ENCODE measurements around the gene ARL2.

The ARL2 gene

DNA sequence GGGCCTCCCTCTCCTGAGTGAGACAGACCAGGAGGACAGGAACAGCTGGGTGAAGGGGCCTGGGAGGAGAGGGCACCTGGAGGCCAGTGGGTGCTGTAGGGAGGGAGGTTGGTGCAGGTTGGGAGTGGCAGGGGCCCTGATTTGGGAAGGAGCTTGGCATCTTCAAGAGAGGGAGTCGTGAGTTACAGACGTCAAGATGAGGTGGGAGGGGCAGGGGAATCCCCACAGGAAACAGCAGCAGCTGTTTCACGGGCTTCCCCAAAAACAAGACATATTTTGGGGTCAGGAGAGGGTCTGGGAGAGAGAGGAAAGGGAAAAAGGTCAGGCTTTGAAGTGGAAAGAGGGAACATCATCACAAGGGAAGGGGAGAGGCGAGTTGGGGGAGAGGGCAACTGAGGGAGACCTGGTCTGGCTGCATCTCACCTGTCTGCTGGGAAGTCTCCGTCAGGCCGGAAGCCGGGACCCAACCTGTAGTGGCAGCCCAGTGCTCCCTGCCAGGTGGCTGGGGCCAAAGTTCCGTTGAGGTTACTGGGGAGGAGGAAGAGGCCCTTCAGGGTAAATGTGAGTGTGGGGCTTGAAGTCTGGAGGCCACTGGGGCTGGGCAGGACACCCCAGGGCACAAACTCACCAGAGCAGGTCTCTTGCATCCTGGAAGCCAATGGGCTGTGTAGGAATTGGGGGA lies 40.0 kb downstream of the ARL2 start:
- DNase-seq: no peak
- TF ChIP-seq CTCF (IDR thresholded peaks at IDR 0.05; ENCODE audit: low read depth, low read length): no peak
- Histone ChIP-seq H3K36me3 (no peaks in the 10 kb centered on the region), H3K27ac (no peak overlapping the region), H3K4me3 (ENCODE audit: low read depth, low read length) (no peak overlapping the region), H3K9me3 (ENCODE audit: severe bottlenecking) (no peaks in the 10 kb centered on the region), H3K27me3 (ENCODE audit: insufficient read depth, low read depth, severe bottlenecking) (no peaks in the 10 kb centered on the region)

- Histone ChIP-seq H3K4me3 (ENCODE audit: low read depth, low read length) (no peak overlapping the region), H3K9me3 (ENCODE audit: severe bottlenecking) (no peaks in the 10 kb centered on the region), H3K27ac (no peak overlapping the region), H3K36me3 (no peaks in the 10 kb centered on the region), H3K27me3 (ENCODE audit: insufficient read depth, low read depth, severe bottlenecking) (no peaks in the 10 kb centered on the region)
- no peak for DNase-seq
- TF ChIP-seq CTCF (IDR thresholded peaks at IDR 0.05; ENCODE audit: low read depth, low read length): no peak
These were observed 41.6 kb downstream of the ARL2 start for GRCh38 chr11:65055538-65055937.

DNA sequence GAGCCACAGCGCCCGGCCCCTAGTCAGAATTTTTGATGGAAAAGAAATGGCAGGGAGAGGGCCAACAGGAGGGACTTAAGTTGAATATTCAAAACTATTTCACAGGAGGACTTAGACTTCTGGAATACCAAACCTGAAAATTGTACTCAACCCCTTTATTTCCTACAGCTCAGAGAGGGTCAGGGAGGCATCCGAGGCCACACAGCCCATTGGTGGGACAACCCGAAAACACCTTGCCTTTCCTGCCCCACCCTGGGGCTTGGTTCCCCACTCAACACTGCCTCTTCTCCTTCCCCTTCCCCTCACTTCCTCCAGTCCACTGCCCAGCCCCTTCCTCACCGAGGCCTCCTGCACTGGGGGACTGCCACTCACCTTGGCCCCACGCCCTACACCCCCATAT lies 43.0 kb downstream of the ARL2 start:
- Histone ChIP-seq H3K4me3 (ENCODE audit: low read depth, low read length) (no peak overlapping the region), H3K27ac (no peak overlapping the region), H3K27me3 (ENCODE audit: insufficient read depth, low read depth, severe bottlenecking) (no peaks in the 10 kb centered on the region), H3K36me3 (no peaks in the 10 kb centered on the region), H3K9me3 (ENCODE audit: severe bottlenecking) (no peaks in the 10 kb centered on the region)
- DNase-seq: no peak
- TF ChIP-seq CTCF (IDR thresholded peaks at IDR 0.05; ENCODE audit: low read depth, low read length): no peak

DNA sequence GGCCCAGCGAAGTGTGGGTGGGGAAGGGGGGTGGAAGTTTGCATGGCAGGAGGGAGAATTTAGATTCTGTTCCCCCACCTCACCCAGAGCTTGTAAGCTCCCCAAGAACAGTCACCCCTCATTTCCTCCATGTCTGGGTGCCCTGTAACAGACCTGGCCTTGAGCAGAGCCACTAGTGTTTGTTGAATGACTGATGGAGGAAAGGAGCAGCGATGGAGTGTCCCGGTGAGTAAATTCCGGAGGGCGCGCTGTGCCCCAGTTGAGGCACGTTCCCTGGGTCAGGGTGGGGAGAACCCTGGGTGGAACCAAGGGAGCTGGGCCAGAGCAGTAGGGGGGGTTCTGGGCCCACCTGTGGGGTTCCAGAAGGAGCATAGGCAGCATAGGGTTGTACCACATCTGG lies 43.6 kb downstream of the ARL2 start:
- no peak overlapping the region for H3K27ac ChIP-seq
- DNase-seq: no peak
- H3K36me3 ChIP-seq: no peaks in the 10 kb centered on the region
- no peaks in the 10 kb centered on the region for H3K27me3 ChIP-seq (ENCODE audit: insufficient read depth, low read depth, severe bottlenecking)
- H3K4me3 ChIP-seq (ENCODE audit: low read depth, low read length): no peak overlapping the region
- no peaks in the 10 kb centered on the region for H3K9me3 ChIP-seq (ENCODE audit: severe bottlenecking)
- TF ChIP-seq CTCF (IDR thresholded peaks at IDR 0.05; ENCODE audit: low read depth, low read length): no peak

GRCh38 chr11:65058012-65058411 lies 44.1 kb downstream of the ARL2 start:
- H3K4me3 ChIP-seq (ENCODE audit: low read depth, low read length): no peak overlapping the region
- no peak for TF ChIP-seq CTCF (IDR thresholded peaks at IDR 0.05; ENCODE audit: low read depth, low read length)
- no peak for DNase-seq
- H3K9me3 ChIP-seq (ENCODE audit: severe bottlenecking): no peaks in the 10 kb centered on the region
- H3K27me3 ChIP-seq (ENCODE audit: insufficient read depth, low read depth, severe bottlenecking): no peaks in the 10 kb centered on the region
- no peaks in the 10 kb centered on the region for H3K36me3 ChIP-seq
- H3K27ac ChIP-seq: no peak overlapping the region

Data from WERI-Rb-1 (cell line).